ENCODE data around the gene PAX4. TPM values are rescaled to one million over a fixed set of nuclear protein-coding genes. Genes with fewer than 3 reads are reported as not detected.

PAX4 gene
- total and polyA plus RNA-seq, 9 of the 15 experiments (the other 6 are each of a cell fraction or from before 2014, with no cell fraction given), result not detected

- TF ChIP-seq, protein P1, sequence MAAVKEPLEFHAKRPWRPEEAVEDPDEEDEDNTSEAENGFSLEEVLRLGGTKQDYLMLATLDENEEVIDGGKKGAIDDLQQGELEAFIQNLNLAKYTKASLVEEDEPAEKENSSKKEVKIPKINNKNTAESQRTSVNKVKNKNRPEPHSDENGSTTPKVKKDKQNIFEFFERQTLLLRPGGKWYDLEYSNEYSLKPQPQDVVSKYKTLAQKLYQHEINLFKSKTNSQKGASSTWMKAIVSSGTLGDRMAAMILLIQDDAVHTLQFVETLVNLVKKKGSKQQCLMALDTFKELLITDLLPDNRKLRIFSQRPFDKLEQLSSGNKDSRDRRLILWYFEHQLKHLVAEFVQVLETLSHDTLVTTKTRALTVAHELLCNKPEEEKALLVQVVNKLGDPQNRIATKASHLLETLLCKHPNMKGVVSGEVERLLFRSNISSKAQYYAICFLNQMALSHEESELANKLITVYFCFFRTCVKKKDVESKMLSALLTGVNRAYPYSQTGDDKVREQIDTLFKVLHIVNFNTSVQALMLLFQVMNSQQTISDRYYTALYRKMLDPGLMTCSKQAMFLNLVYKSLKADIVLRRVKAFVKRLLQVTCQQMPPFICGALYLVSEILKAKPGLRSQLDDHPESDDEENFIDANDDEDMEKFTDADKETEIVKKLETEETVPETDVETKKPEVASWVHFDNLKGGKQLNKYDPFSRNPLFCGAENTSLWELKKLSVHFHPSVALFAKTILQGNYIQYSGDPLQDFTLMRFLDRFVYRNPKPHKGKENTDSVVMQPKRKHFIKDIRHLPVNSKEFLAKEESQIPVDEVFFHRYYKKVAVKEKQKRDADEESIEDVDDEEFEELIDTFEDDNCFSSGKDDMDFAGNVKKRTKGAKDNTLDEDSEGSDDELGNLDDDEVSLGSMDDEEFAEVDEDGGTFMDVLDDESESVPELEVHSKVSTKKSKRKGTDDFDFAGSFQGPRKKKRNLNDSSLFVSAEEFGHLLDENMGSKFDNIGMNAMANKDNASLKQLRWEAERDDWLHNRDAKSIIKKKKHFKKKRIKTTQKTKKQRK (IDR thresholded peaks at IDR 0.05; ENCODE audit: borderline replicate concordance, low read depth, low read length), result no peak
- TF ChIP-seq SAFB2 (IDR thresholded peaks at IDR 0.05; ENCODE audit: borderline replicate concordance, low read depth, low read length, severe bottlenecking) (no peak), HOMEZ (CRISPR knock-in tag; IDR thresholded peaks at IDR 0.05) (no peak), EP300 (IDR thresholded peaks at IDR 0.05; ENCODE audit: low read length) (no peak), ZNF668 (CRISPR knock-in tag; IDR thresholded peaks at IDR 0.05) (peak; percentile 66; the same call in 1 of the 2 replicates), ZFP36 (IDR thresholded peaks at IDR 0.05; ENCODE audit: low read depth, low read length, partially characterized antibody) (no peak), TFAM (CRISPR knock-in tag; conservative IDR thresholded peaks at IDR 0.05) (no peak), JUNB (CRISPR knock-in tag; conservative IDR thresholded peaks at IDR 0.05) (no peak; the same call in 1 of the 2 replicates), E2F1 (CRISPR knock-in tag; IDR thresholded peaks at IDR 0.05) (0 out of 2 replicates have a peak, but pooled peaks have one; percentile 63), ZSCAN32 (CRISPR knock-in tag; IDR thresholded peaks at IDR 0.05) (no peak), ZNF644 (tag; IDR thresholded peaks at IDR 0.05; ENCODE audit: low read depth) (no peak), TAL1 (IDR thresholded peaks at IDR 0.05) (no peak)
Measured at GRCh38 chr7:127585044-127585953, 32.6 kb downstream of the PAX4 start, which contains the start of gene GCC1 (continued).

Measured in K562 (cell line).